HL-60/S4 treated with retinoic acid at 250 ng/mL for 4 days and 3 days (cell line): ENCODE results near the gene NUP214.

Experiments
- in situ Hi-C: fragments of 300-500 bp; cut with MboI; formaldehyde crosslinking; loops from 2 replicates; pipeline ENCODE4 v1.7.0; 2022; ENCODE audit warnings: low sequenced_read_pairs

The NUP214 gene

GRCh38 chr9:131273856-131274673 is 148.7 kb downstream of the NUP214 start:
- in situ Hi-C loops = no loop called here

DNA sequence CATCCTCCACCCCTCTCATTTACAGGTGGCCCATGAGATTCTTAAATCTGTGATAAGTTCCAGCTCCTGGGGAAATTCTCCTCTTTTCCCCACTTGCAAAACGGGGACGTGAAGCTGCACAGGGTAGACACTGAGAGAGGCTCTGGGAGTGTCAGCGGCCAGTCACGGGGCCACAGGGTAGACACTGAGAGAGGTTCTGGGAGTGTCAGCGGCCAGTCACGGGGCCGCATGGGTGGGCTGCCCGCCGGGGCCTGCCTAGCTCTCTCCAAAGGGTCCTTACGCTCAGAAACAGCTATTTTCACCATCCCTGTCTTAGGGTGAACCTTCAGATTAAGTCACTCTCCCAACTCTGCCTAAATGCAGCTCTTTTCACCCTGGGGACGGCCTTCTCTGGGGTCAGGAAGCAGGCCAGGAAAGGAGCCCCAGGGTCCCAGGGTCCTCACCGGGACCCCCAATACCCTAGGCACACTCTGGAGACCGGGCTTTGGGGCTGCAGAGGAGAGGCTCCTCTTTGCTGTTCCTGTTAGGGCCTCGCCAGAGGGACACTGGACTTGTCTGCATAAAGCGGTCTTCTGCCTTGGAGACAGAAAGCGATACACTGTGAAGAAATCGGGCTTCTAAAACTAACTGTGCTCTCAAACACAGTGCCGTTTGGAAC is 149.4 kb downstream of the NUP214 start:
- in situ Hi-C loops = no loop called here

- in situ Hi-C loops = no loop called here
Measured at GRCh38 chr9:131275332-131276093, 150.1 kb downstream of the NUP214 start.

DNA sequence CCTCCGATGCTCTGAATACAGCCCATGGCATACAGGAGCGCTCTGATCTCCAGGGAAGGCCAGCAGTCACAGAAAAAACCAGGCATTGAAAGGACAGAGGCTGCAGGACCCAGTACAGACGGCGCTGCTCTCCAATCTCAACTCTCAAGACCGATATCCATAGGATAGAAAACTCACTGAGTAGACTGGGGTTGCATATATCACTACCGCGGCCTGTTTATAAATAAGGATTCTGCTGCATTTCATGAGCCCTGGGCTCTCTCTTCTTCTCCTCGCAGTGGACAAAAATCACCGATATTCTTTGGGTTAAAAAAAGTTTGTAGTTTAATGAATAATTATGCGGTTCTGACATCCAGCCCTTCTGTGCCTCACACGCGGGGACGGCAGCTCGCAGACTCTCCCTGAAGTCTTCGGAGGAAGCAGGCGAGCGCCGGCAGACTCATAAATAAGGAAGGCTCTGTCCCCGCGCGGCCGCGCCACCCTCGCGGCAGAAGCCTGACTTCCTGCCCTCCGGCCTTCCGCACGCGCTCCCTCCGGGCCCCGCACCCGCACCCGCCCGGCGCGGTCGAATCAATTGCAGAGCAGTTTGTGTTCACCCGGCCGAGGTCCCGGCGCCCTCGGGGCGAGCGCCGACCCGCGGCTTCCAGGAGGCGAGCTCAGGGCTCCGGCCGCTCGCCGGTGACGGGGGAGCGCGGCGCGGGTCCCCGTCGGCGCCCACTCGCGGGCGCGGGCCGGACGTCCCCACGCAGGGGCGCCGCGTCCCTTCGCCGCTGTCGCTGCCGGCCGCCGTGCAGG is 150.9 kb downstream of the NUP214 start, which contains the start of gene FAM78A:
Gene FAM78A, minus strand, starts transcription at position 417 of the 795 bp plus-strand sequence. Its CDS starts 331 bp downstream, at position 86.
- in situ Hi-C loops = no loop called here

GRCh38 chr9:131276891-131277286 is 151.5 kb downstream of the NUP214 start:
- in situ Hi-C loops = no loop called here

GRCh38 chr9:131277287-131277909 is 152.0 kb downstream of the NUP214 start:
- in situ Hi-C loops = no loop called here

DNA sequence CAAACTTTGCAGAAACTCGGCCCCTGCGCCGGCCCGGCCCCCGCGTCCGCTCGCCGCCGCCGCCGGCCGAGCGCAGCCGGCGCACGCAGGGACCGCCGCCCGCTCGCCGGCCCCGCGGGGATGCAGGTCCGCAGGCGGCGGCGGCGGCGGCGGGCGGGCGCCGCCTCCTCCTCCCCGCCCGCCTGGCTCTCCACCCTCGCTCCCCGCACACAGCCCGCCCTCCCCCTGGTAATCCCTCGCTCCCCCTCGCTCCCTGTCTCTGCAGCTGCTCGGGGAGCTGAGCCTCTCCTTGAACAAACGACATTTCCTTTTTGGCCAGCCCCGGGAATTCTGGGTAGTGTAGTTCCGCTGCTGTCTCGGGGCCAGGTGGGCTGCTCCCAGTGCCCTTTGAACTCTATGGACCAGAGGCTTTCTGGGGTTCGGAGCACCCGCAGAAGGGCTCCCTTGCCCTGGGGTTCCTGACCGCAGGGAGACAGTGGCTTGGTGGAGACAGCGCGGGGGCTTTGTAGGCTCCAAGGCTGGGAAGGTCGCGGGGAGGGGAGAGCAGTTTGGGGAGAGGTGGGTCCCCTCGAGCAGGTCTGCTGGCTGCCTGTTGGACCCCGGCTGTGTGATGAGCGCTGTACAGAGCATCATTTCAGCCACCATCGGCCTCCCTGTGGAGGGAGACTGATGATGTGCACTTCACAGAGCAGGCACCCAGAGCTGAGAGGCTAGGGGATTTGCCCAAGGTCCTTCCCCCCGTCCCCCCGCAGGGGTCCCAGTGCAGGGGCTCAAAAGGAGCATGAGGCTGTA is 152.7 kb downstream of the NUP214 start:
- in situ Hi-C loops = no loop called here

DNA sequence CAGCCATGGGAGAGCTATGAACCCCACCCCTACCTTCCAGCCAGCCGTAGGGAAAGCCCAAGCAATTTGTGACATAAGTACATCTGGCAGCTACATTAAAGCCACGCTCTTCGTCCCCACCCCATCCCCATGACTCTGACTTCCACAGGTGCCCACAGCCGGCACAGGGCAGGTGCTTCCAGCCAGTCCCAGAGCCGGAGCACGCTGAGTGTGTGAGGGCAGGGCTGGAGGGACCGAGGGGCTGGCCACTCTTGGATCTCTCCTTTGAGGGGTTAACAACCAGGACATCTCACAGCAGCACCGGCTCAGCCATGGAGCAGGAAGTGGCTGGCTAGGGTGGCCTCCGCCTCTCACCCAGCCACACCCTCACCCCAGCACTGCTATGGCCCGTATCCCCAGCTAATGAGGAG is 153.3 kb downstream of the NUP214 start:
- in situ Hi-C loops = no loop called here

DNA sequence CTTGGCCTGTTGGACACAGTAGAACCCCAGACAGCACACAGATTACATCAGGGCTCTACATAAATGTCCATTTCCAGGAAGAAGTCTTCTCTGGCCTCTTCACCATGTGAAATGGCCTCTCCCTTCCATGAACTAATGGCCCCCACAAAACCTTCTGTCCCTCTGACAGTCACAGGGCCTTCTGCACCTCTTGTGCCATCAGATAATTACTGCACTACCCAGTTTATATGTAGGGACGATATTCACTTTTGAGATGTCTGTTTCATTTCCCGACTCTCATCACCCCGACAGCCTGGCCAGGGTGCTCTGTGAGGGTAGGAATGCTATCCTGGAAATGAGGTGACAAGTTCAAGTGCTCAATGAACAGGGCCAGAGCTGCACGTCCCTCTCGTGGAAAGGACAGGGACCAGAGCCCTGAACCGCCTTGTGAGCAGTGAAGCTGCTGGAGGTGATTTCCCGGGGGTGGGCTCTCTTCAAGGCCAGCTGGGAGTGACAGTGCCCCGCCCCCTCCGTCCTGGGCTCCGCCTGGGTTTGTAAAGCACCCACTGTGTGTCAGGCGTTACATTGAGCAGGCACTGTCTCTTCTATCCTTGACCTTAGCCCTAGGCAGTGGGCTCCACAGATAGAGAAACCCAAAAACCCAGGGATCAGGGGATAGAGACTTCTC is 153.9 kb downstream of the NUP214 start:
- in situ Hi-C loops = no loop called here

- in situ Hi-C loops = no loop called here
Measured at GRCh38 chr9:131279863-131280570, 154.6 kb downstream of the NUP214 start.

DNA sequence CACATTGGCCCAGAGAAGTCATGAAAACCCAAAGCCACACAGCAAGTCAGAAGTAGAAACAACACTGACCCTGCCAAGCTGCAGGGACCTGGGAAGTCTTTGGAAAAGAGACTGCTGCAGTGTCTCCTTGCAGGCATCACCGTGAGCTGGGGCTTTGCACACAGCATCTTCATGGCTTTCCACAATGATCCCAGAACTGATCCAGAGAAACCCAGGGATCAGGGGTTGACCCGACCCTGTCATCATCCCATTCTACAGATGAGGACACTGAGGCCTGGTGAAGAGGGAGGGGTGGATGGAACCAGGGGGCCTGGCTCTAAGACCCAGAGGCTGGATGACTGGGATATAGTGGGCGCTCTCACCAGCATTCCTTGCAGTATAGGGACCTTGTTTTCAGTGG is 155.3 kb downstream of the NUP214 start:
- in situ Hi-C loops = no loop called here

DNA sequence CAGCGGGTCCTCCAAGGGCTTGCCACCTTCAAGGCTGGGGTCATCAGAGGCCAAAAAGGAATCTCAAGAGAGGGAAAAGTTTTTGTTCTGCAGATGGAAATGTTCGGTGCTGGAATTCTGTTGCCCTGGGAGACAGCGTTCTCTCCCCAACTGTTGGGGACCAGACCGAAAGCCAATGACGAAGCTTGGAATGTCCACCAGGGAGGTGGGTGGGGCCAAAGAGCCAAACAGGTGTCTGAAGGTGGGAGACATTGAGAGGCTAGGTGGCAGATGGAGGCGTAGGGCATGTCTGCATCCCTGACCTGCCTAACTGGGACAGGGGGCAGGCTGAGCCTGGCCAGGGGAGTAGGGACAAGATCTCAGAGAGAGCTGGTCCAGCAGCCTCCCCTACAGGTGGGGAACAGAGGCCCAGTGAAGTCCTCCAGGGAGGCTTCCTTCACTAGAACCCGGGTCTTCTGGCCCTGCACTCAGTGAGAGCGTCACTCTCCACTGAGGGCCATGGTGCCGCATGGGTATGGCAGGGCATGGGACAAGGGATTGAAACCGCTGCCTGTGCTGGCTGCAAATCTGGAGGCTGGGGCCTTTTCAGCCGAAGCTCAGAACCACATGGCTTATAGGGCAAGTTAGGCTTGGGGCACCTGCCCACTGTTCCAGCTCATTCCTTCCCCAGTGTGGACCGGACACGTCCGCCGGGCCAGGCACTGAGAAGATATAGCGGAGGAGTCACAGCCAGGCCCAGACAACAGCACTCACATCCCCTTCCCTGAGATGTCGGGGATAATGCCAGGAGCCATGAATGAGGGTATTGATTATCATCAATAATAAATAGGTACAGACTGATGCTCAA is 156.0 kb downstream of the NUP214 start:
- in situ Hi-C loops = no loop called here

DNA sequence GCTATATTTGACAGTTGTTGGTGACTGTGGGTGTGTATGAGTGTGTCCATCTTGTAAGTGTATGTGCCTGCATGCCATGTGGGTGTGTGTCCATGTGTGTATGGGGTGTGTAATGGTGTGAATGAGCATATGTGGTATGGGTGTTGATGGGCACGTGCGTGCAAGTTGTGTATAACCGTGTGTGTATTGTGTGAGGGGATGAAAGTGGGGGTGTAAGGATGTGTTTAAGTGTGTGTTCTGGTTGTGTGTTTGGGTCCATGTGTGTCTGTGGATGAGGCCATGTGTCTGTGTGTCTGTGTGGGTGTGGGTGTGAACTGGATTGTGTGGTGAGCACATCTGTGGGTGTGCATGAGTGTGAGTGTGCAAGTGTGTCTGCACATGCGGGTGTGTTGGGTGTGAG is 156.8 kb downstream of the NUP214 start:
- in situ Hi-C loops = no loop called here

DNA sequence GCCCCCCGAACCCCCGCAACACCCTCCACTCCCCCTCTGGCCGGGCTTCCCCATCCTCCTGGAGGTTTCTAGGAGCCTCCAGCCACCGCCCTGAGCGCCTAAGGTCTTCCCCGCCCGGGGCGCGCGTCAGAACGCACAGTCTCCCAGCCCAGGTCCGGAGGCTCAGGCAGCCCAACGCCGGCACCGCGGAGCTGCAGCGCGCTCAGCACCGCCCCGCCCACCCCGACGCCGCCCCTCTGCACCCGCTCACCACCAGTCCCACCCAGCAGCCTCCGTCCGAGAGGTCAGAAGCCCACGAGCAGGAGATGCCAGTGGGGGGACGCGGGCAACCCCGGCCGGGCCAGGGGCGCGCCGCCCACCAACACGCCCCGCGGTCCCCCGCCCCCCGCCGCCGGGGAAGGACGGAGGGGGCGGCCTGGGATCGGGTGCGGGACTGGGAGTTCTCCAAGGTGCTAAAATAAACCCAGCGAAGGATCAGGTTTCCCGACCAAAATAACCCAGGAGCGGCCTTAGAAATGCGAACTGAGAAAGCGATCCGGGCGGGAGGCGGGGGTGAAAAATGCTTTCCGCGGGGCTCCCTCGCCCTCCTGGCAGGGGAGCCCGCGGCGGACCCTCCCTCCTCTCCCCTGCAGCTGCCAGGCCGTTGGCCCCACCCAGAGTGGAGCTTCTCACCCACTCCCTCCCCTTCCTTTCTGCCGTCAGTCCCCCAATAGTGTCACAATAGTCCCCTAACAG is 157.5 kb downstream of the NUP214 start:
- in situ Hi-C loops = no loop called here
